K562 (cell line): ENCODE measurements around the gene KAZN. TPM values are rescaled to one million over a fixed set of nuclear protein-coding genes. Genes with fewer than 3 reads are reported as not detected.

Experiments used
- CC2D1A ChIP-seq: fragments of 450-650 bp; IDR thresholded peaks from 2 replicates; pipeline ENCODE4 v1.6.1; 2017; ENCODE audit warnings: mild to moderate bottlenecking
- PTTG1 ChIP-seq: fragments of 450-650 bp; IDR thresholded peaks from 2 replicates; pipeline ENCODE4 v1.6.1; 2016; ENCODE audit warnings: low read depth, mild to moderate bottlenecking, missing genetic modification characterization, missing compliant biosample characterization
- RCOR1 ChIP-seq, 2 experiments: IDR thresholded peaks; 2 replicates each; pipeline ENCODE4 v1.6.1; 2012; ENCODE audit warnings: low read depth in 2 of 2, low read length in 2 of 2, borderline replicate concordance in 1 of 2, improper control_type of control experiment in 1 of 2
- SAFB ChIP-seq: fragments of 200-400 bp; formaldehyde crosslinking; IDR thresholded peaks from 2 replicates; pipeline ENCODE4 v1.6.1; 2017; ENCODE audit warnings: low read depth, low read length, borderline replicate concordance
- SP1 ChIP-seq: sonication (generic); formaldehyde crosslinking; IDR thresholded peaks from 2 replicates; pipeline ENCODE4 v1.8.1; 2022; ENCODE audit warnings: mild to moderate bottlenecking, missing genetic modification reagents
- SREBF1 ChIP-seq: fragments of 150-350 bp; IDR thresholded peaks from 2 replicates; pipeline ENCODE4 v1.6.1; 2014; ENCODE audit warnings: antibody characterized with exemption, low read depth, low read length, borderline replicate concordance
- STAG1 ChIP-seq: sonication (generic); formaldehyde crosslinking; IDR thresholded peaks from 2 replicates; pipeline ENCODE4 v1.5.0; 2020; ENCODE audit warnings: missing genetic modification reagents, borderline replicate concordance
- TAF15 ChIP-seq: fragments of 200-400 bp; formaldehyde crosslinking; IDR thresholded peaks from 2 replicates; pipeline ENCODE4 v1.6.1; 2017; ENCODE audit warnings: mild to moderate bottlenecking, low read depth, low read length, moderate library complexity
- ZMIZ1 ChIP-seq, 2 experiments: fragments of 150-350 bp in 1 of 2; IDR thresholded peaks; 2 replicates each; pipeline ENCODE4 v1.6.1; 2012 to 2016; ENCODE audit warnings: low read depth in 2 of 2, low read length in 2 of 2, mild to moderate bottlenecking in 1 of 2, moderate library complexity in 1 of 2
- ZNF282 ChIP-seq: sonication (generic); formaldehyde crosslinking; IDR thresholded peaks from 2 replicates; pipeline ENCODE4 v1.8.1; 2023; ENCODE audit warnings: missing genetic modification reagents
- ZNF764 ChIP-seq: fragments of 250-450 bp; sonication (Bioruptor Pico); IDR thresholded peaks from 2 replicates; pipeline ENCODE4 v1.4.0; 2020; ENCODE audit warnings: low read depth, mild to moderate bottlenecking, moderate library complexity
- polyA plus RNA-seq, 8 experiments: library from polyadenylated mRNA; depleted of rRNA in 4 of 8; stranded (reverse) in 5 of 8; unstranded in 3 of 8; fragments of >200 nt; fragmentation: Nextera tagmentation in 2 of 8; fragmentation: Illumina TruSeq in 1 of 8; extraction: Ambion mirVana in 2 of 8; extraction: Trizol in 1 of 8; gene quantifications; 2 replicates each; pipeline versions ENCODE4 v1.2.1 to v1.2.3, GENCODE V29; 2011 to 2014; ENCODE audit warnings: inconsistent platforms in 1 of 8, missing spikeins in 1 of 8
- total RNA-seq, 7 experiments: library from RNA; depleted of rRNA in 6 of 7; stranded (reverse); fragments of >200 nt in 6 of 7; fragmentation: Illumina TruSeq in 2 of 7; extraction: Trizol in 2 of 7; gene quantifications; 2 replicates each; pipeline versions ENCODE4 v1.2.1 to v1.2.3, GENCODE V29; 2011 to 2021; ENCODE audit warnings: low replicate concordance in 1 of 7
- TF ChIP-seq, protein P1 (sequence below), 3 experiments: IDR thresholded peaks in 2 of 3; conservative IDR thresholded peaks in 1 of 3; 2 replicates each; pipeline ENCODE4 v1.5.1; 2011 to 2012; ENCODE audit warnings: low read length in 3 of 3, mild to moderate bottlenecking in 3 of 3, control low read depth in 2 of 3, improper control_type of control experiment in 1 of 3, inconsistent platforms in 1 of 3, low read depth in 1 of 3, mixed read lengths in 1 of 3, moderate library complexity in 1 of 3; ENCODE audit not compliant: insufficient read depth in 2 of 3
- TF ChIP-seq, protein P2 (sequence below): fragments of 250-450 bp; sonication (Bioruptor Pico); IDR thresholded peaks from 2 replicates; pipeline ENCODE4 v1.8.0; 2022; ENCODE audit warnings: moderate library complexity, mild to moderate bottlenecking, inconsistent platforms
- TF ChIP-seq, protein P3 (sequence below): fragments of 250-450 bp; sonication (Bioruptor Pico); IDR thresholded peaks from 2 replicates; pipeline ENCODE4 v1.4.0; 2020

The KAZN gene
- total and polyA plus RNA-seq, 9 of the 15 experiments (the other 6 are each of a cell fraction or from before 2014, with no cell fraction given): 2.1 to 21.6 (median 5.4) TPM

DNA sequence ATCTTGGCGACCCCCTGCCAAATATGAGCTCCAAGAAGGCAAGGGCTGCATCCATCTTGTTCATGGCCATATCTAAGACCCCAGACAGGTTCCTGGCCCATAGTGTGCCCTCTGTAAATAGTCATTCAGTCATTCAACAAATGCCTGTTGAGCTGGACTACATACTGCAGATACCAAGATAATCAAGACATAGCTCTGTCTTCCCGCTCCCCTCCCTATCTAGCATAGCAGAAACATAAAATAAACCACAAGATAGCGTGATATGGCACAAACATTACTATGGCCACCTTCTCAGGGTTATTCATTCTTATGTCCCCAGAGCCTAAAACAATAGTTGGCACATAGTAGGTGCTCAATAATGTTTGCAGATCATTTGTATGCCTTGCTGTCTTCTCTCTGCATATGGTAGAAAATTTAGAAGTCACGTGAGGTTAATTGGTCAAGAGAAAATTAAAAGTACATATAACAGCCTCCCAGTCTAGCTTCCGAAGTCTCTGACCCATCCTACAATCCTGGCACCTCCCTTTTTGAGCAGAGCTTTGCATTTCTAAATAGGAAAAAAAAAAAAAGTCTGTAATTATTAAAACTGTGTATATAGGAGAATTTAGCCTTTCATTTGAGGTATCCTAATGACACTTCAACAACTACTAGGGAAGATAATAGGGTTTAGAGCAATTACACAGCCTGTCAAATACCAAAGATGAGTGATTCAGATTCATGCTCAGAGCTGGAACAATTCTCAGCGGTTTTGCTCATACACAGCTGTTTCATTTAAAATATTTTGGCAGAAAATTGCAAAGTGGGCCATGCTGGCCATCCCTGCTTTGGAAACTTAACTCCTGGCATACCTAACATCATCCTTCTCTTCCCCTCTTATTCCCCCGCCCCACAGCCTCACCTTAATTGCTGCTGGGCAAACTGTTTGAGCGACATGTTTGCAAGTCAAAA lies 219.0 kb downstream of the KAZN start (continued):
- no peak for TF ChIP-seq SREBF1
- TF ChIP-seq ZNF764 (CRISPR knock-in tag): no peak
- TF ChIP-seq ZMIZ1 (IDR thresholded peaks at IDR 0.05; ENCODE audit: low read depth in 2 of 2, low read length in 2 of 2): peak in 1 of 2 experiments; percentile 89; a peak in 2 of 4 replicates
- TF ChIP-seq CC2D1A: peak; percentile 50; the same call in 1 of the 2 replicates
- no peak for TF ChIP-seq TAF15
- TF ChIP-seq PTTG1: no peak
- TF ChIP-seq SAFB: no peak
- TF ChIP-seq, protein P1, sequence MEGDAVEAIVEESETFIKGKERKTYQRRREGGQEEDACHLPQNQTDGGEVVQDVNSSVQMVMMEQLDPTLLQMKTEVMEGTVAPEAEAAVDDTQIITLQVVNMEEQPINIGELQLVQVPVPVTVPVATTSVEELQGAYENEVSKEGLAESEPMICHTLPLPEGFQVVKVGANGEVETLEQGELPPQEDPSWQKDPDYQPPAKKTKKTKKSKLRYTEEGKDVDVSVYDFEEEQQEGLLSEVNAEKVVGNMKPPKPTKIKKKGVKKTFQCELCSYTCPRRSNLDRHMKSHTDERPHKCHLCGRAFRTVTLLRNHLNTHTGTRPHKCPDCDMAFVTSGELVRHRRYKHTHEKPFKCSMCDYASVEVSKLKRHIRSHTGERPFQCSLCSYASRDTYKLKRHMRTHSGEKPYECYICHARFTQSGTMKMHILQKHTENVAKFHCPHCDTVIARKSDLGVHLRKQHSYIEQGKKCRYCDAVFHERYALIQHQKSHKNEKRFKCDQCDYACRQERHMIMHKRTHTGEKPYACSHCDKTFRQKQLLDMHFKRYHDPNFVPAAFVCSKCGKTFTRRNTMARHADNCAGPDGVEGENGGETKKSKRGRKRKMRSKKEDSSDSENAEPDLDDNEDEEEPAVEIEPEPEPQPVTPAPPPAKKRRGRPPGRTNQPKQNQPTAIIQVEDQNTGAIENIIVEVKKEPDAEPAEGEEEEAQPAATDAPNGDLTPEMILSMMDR (IDR thresholded peaks at IDR 0.05 in 2 of 3, conservative IDR thresholded peaks at IDR 0.05 in 1 of 3; ENCODE audit: insufficient read depth in 2 of 3, low read depth in 1 of 3, low read length in 3 of 3): no peak
- TF ChIP-seq, protein P2, sequence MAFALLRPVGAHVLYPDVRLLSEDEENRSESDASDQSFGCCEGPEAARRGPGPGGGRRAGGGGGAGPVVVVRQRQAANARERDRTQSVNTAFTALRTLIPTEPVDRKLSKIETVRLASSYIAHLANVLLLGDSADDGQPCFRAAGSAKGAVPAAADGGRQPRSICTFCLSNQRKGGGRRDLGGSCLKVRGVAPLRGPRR (CRISPR knock-in tag): no peak
- TF ChIP-seq, protein P3, sequence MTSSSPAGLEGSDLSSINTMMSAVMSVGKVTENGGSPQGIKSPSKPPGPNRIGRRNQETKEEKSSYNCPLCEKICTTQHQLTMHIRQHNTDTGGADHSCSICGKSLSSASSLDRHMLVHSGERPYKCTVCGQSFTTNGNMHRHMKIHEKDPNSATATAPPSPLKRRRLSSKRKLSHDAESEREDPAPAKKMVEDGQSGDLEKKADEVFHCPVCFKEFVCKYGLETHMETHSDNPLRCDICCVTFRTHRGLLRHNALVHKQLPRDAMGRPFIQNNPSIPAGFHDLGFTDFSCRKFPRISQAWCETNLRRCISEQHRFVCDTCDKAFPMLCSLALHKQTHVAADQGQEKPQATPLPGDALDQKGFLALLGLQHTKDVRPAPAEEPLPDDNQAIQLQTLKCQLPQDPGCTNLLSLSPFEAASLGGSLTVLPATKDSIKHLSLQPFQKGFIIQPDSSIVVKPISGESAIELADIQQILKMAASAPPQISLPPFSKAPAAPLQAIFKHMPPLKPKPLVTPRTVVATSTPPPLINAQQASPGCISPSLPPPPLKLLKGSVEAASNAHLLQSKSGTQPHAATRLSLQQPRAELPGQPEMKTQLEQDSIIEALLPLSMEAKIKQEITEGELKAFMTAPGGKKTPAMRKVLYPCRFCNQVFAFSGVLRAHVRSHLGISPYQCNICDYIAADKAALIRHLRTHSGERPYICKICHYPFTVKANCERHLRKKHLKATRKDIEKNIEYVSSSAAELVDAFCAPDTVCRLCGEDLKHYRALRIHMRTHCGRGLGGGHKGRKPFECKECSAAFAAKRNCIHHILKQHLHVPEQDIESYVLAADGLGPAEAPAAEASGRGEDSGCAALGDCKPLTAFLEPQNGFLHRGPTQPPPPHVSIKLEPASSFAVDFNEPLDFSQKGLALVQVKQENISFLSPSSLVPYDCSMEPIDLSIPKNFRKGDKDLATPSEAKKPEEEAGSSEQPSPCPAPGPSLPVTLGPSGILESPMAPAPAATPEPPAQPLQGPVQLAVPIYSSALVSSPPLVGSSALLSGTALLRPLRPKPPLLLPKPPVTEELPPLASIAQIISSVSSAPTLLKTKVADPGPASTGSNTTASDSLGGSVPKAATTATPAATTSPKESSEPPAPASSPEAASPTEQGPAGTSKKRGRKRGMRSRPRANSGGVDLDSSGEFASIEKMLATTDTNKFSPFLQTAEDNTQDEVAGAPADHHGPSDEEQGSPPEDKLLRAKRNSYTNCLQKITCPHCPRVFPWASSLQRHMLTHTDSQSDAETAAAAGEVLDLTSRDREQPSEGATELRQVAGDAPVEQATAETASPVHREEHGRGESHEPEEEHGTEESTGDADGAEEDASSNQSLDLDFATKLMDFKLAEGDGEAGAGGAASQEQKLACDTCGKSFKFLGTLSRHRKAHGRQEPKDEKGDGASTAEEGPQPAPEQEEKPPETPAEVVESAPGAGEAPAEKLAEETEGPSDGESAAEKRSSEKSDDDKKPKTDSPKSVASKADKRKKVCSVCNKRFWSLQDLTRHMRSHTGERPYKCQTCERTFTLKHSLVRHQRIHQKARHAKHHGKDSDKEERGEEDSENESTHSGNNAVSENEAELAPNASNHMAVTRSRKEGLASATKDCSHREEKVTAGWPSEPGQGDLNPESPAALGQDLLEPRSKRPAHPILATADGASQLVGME (CRISPR knock-in tag): no peak
- no peak for TF ChIP-seq STAG1 (CRISPR knock-in tag)
- TF ChIP-seq ZNF282: no peak
- peak in 1 of 2 experiments; percentile 89; a peak in 2 of 4 replicates for TF ChIP-seq RCOR1 (IDR thresholded peaks at IDR 0.05; ENCODE audit: borderline replicate concordance in 1 of 2, low read depth in 2 of 2, low read length in 2 of 2)
- TF ChIP-seq SP1 (CRISPR knock-in tag): no peak
